GM19025 (cell line): Measurements from ENCODE around the gene SFMBT2.

Source experiments
- ATAC-seq: cut with Tn5 transposase; IDR thresholded peaks from one replicate; pipeline ENCODE4 v1.9.1; 2021; ENCODE audit warnings: mild to moderate bottlenecking, low read depth, moderate library complexity; ENCODE audit not compliant: unreplicated experiment

The SFMBT2 gene

GRCh38 chr10:7426349-7426748, 15.5 kb upstream of the SFMBT2 start:
- ATAC-seq: no peak

GRCh38 chr10:7425691-7426090, 14.9 kb upstream of the SFMBT2 start:
- ATAC-seq: no peak

- no peak for ATAC-seq
Measured at GRCh38 chr10:7424919-7425318, 14.1 kb upstream of the SFMBT2 start.

GRCh38 chr10:7424315-7424714, 13.5 kb upstream of the SFMBT2 start:
- ATAC-seq: no peak

- no peak for ATAC-seq
Measured at GRCh38 chr10:7423521-7423920, 12.7 kb upstream of the SFMBT2 start.

GRCh38 chr10:7421526-7421925, 10.7 kb upstream of the SFMBT2 start:
- ATAC-seq: no peak

GRCh38 chr10:7419998-7420397, 9.2 kb upstream of the SFMBT2 start:
- ATAC-seq: no peak

GRCh38 chr10:7417807-7418206, 7.0 kb upstream of the SFMBT2 start:
- no peak for ATAC-seq

- ATAC-seq: no peak
Measured at GRCh38 chr10:7417103-7417623, 6.3 kb upstream of the SFMBT2 start.

- ATAC-seq: no peak
Measured at GRCh38 chr10:7414766-7415165, 3.9 kb upstream of the SFMBT2 start.

GRCh38 chr10:7412928-7413282, 2.1 kb upstream of the SFMBT2 start:
- ATAC-seq: no peak

GRCh38 chr10:7412237-7412927, 1.5 kb upstream of the SFMBT2 start:
- no peak for ATAC-seq

- ATAC-seq: no peak
Measured at GRCh38 chr10:7411671-7412128, 866 bp upstream of the SFMBT2 start.

- no peak for ATAC-seq
Measured at GRCh38 chr10:7410301-7410861, 453 bp downstream of the SFMBT2 start.

- peak; percentile 6 for ATAC-seq
Measured at GRCh38 chr10:7409732-7410168, 1.1 kb downstream of the SFMBT2 start.

- ATAC-seq: peak; percentile 37
Measured at GRCh38 chr10:7409045-7409731, 1.6 kb downstream of the SFMBT2 start.

- no peak for ATAC-seq
Measured at GRCh38 chr10:7408291-7409044, 2.4 kb downstream of the SFMBT2 start.

GRCh38 chr10:7407368-7408290, 3.2 kb downstream of the SFMBT2 start:
- no peak for ATAC-seq

- ATAC-seq: no peak
Measured at GRCh38 chr10:7406712-7407333, 4.0 kb downstream of the SFMBT2 start.
